SK-N-MC (cell line): ENCODE results near the gene DUT.

Source experiments
- DNase-seq: peaks from one replicate; pipeline ENCODE4 v3.0.0-alpha.2; 2011; ENCODE audit warnings: low read depth, low spot score
- H3K27ac ChIP-seq: fragments of 200-600 bp; sonication (generic); 2 replicates; pipeline ENCODE4 v1.5.1; 2016; ENCODE audit warnings: mixed run types
- H3K36me3 ChIP-seq: fragments of 200-600 bp; sonication (generic); 2 replicates; pipeline ENCODE4 v1.6.1; 2017; ENCODE audit warnings: antibody characterized with exemption, low read length, mixed read lengths; ENCODE audit not compliant: insufficient read depth
- H3K4me3 ChIP-seq: fragments of 200-600 bp; sonication (generic); 2 replicates; pipeline ENCODE4 v1.5.1; 2016
- H3K9ac ChIP-seq: fragments of 200-600 bp; sonication (generic); 2 replicates; pipeline ENCODE4 v1.8.0; 2017; ENCODE audit warnings: mixed run types, mixed read lengths; ENCODE audit not compliant: insufficient read length
- H3K9me3 ChIP-seq: fragments of 200-600 bp; sonication (generic); 2 replicates; pipeline ENCODE4 v1.6.1; 2017; ENCODE audit warnings: low read depth, mild to moderate bottlenecking, antibody characterized with exemption, low read length, moderate library complexity, mixed read lengths
- EZH2 ChIP-seq: fragments of 200-600 bp; sonication (generic); IDR thresholded peaks from one replicate; pipeline ENCODE4 v1.6.1; 2017; ENCODE audit warnings: antibody characterized with exemption
- FOXP2 ChIP-seq: optimal IDR thresholded peaks from 2 replicates; pipeline ENCODE3; 2011; ENCODE audit warnings: mild to moderate bottlenecking, moderate library complexity; ENCODE audit not compliant: insufficient read depth; ENCODE audit errors: extremely low read length, control extremely low read depth
- POLR2AphosphoS5 ChIP-seq: IDR thresholded peaks from 2 replicates; pipeline ENCODE4 v1.6.1; 2012; ENCODE audit warnings: mild to moderate bottlenecking, low read depth, low read length, borderline replicate concordance

The DUT gene

GRCh38 chr15:48330855-48331795, at the start of gene DUT:
Gene DUT (plus strand): TSS chr15:48331429. CDS start chr15:48331516, 87 bp downstream.
- Histone ChIP-seq H3K36me3 (peaks cover 18% of the 10 kb centered on the region), H3K9ac (peak within 1 kb of the TSS; percentile 94), H3K27ac (peak within 1 kb of the TSS; percentile 95), H3K9me3 (no peaks in the 10 kb centered on the region), H3K4me3 (peak within 1 kb of the TSS; percentile 99)
- no peak for TF ChIP-seq EZH2
- TF ChIP-seq FOXP2: no peak
- TF ChIP-seq POLR2AphosphoS5: peak; percentile 30; the same call in 1 of the 2 replicates
- no peak for DNase-seq

DNA sequence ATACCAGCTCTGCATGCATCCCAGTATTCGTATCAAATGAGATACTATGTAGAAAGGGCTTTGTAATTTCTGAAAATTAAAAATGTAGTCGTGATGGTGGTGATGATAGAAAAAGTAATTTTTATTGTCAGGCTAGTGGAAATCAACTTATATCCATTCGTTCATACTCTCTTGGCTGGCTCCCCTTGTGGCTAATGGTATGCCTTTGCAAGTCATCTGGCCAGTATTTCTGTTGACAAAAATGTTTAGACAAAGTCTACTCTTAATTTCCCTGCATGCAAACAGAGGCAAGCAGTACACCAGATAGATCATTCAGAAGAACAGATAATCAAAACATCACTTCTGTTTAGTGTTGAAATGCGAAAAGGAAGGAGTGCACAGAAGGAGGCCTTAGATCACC, 49.6 kb upstream of the DUT start:
- Histone ChIP-seq H3K4me3 (no peak overlapping the region), H3K36me3 (no peaks in the 10 kb centered on the region), H3K9me3 (no peaks in the 10 kb centered on the region), H3K9ac (no peak overlapping the region), H3K27ac (no peak overlapping the region)
- TF ChIP-seq EZH2 (no peak), FOXP2 (no peak), POLR2AphosphoS5 (no peak)
- DNase-seq: no peak

DNA sequence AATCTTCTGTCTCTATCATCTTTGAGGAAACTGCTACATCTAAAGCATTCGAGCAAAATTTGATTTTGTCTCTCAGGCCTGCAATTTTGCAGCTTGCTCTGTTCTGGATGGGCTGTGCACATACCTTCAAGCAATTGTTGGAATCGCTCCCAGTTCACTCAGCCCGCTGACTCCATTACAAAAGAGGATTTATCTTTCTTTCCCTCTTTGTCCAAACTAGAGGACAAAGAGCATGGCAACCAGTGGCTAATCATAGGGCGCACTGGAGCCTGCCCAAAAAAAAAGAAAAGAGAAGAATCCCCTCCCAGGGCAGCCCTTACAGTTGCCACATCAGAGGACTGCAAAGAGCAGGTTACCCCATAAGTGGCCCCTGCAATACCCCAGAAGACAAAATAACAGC, 49.0 kb upstream of the DUT start:
- Histone ChIP-seq H3K9ac (no peak overlapping the region), H3K36me3 (no peaks in the 10 kb centered on the region), H3K4me3 (no peak overlapping the region), H3K9me3 (no peaks in the 10 kb centered on the region), H3K27ac (no peak overlapping the region)
- no peak for TF ChIP-seq EZH2
- TF ChIP-seq POLR2AphosphoS5: no peak
- no peak for TF ChIP-seq FOXP2
- no peak for DNase-seq

DNA sequence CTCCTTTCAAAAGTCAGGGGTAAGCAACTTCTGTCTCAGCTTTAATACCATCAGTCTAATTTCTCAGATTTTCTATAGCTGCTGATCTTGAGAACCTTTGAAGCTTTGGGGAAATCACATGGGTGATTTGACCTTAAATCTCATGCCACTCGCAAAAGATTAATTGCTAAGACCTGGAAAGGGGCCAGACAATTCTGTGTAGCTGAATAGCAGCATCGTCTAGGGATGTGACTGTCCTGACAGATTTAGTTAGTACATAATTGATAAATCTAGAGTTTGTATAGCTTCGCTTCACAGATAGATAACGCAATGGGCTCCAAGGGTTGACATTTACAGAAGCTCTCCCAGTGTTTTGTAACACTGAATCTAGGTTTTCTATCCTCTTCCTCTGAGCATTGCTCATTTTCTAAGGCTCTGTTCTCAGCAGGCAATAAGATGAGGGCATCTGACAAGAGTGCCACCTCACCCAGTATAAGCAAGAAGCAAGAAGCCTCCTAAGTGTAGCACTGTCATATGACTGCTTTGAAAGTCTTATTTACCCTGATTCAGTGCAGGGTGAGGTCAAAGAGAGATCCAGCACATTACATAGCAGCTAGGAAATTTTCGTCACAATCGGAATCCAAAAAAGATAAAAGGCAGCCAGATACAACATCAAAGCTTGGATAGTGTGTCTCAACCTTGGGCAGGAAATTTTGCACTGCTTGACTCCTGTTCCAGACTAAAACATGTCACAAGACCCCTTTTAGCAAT, 47.7 kb upstream of the DUT start:
- TF ChIP-seq FOXP2 (no peak), EZH2 (no peak), POLR2AphosphoS5 (no peak)
- Histone ChIP-seq H3K4me3 (no peak overlapping the region), H3K27ac (no peak overlapping the region), H3K36me3 (no peaks in the 10 kb centered on the region), H3K9me3 (no peaks in the 10 kb centered on the region), H3K9ac (peak overlapping the region; percentile 16)
- DNase-seq: no peak

- TF ChIP-seq FOXP2 (no peak), EZH2 (no peak), POLR2AphosphoS5 (no peak)
- H3K27ac ChIP-seq: no peak overlapping the region
- H3K9me3 ChIP-seq: no peaks in the 10 kb centered on the region
- peak; percentile 66 for DNase-seq
- peak overlapping the region; percentile 41 for H3K4me3 ChIP-seq
- no peaks in the 10 kb centered on the region for H3K36me3 ChIP-seq
- peak overlapping the region; percentile 46 for H3K9ac ChIP-seq
These were observed 45.7 kb upstream of the DUT start for GRCh38 chr15:48285329-48286214.

GRCh38 chr15:48289628-48290027, 41.6 kb upstream of the DUT start:
- H3K36me3 ChIP-seq: no peaks in the 10 kb centered on the region
- no peak for DNase-seq
- H3K9me3 ChIP-seq: no peaks in the 10 kb centered on the region
- no peak overlapping the region for H3K27ac ChIP-seq
- TF ChIP-seq FOXP2 (no peak), EZH2 (no peak), POLR2AphosphoS5 (no peak)
- no peak overlapping the region for H3K4me3 ChIP-seq
- no peak overlapping the region for H3K9ac ChIP-seq

GRCh38 chr15:48292458-48292857, 38.8 kb upstream of the DUT start:
- Histone ChIP-seq H3K36me3 (no peaks in the 10 kb centered on the region), H3K27ac (no peak overlapping the region), H3K9me3 (no peaks in the 10 kb centered on the region), H3K4me3 (no peak overlapping the region), H3K9ac (no peak overlapping the region)
- DNase-seq: no peak
- TF ChIP-seq POLR2AphosphoS5 (no peak), FOXP2 (no peak), EZH2 (no peak)
